GM19023 (cell line): ENCODE results near the gene TBKBP1.
"Not testable (repeated sequence)": the region's sequence is repeated elsewhere in the genome, so short reads cannot be mapped to it uniquely, and the experiment has no call there.

Source experiments
- ATAC-seq: cut with Tn5 transposase; IDR thresholded peaks from one replicate; pipeline ENCODE4 v1.9.1; 2021; ENCODE audit warnings: mild to moderate bottlenecking, moderate library complexity; ENCODE audit not compliant: unreplicated experiment

TBKBP1 gene

GRCh38 chr17:47729476-47729875, 35.5 kb downstream of the TBKBP1 start:
- no peak for ATAC-seq

- ATAC-seq = no peak
Observed at GRCh38 chr17:47730681-47731080, 36.7 kb downstream of the TBKBP1 start.

GRCh38 chr17:47731396-47731795, 37.4 kb downstream of the TBKBP1 start:
- no peak for ATAC-seq

GRCh38 chr17:47732399-47733046, 38.6 kb downstream of the TBKBP1 start:
- ATAC-seq = no peak

GRCh38 chr17:47733047-47733673, 39.2 kb downstream of the TBKBP1 start, which contains the start of gene TBX21:
Gene TBX21 (plus strand): TSS chr17:47733236. CDS start chr17:47733455, 219 bp downstream.
- peak; percentile 62 for ATAC-seq

GRCh38 chr17:47733674-47734410, 39.9 kb downstream of the TBKBP1 start:
- ATAC-seq = peak; percentile 12

- no peak for ATAC-seq
Observed at GRCh38 chr17:47735139-47735464, 41.1 kb downstream of the TBKBP1 start.

DNA sequence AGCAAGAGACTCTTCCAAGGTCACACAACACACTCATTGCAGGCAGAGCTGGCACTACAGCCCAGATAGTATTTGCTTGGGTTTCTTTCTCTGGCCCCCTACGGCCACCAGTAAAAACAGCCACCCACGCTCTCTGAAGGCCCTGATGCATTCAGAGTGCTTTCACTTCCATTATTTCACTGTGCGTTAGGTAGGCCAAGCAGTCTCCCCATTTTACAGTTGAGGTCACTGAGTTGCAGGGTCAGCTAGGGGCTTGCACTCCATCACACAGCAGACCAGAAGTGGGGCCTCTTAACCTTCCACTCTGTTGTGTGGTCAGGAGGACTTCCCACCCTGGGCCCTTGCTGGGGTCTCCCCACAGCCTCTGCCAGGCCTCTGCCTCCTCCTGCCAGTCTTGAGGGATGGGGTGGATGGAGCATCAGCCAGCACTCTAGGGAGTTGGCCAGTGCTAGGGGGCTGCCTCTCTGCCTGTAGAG, 41.6 kb downstream of the TBKBP1 start:
- peak; percentile 46 for ATAC-seq

DNA sequence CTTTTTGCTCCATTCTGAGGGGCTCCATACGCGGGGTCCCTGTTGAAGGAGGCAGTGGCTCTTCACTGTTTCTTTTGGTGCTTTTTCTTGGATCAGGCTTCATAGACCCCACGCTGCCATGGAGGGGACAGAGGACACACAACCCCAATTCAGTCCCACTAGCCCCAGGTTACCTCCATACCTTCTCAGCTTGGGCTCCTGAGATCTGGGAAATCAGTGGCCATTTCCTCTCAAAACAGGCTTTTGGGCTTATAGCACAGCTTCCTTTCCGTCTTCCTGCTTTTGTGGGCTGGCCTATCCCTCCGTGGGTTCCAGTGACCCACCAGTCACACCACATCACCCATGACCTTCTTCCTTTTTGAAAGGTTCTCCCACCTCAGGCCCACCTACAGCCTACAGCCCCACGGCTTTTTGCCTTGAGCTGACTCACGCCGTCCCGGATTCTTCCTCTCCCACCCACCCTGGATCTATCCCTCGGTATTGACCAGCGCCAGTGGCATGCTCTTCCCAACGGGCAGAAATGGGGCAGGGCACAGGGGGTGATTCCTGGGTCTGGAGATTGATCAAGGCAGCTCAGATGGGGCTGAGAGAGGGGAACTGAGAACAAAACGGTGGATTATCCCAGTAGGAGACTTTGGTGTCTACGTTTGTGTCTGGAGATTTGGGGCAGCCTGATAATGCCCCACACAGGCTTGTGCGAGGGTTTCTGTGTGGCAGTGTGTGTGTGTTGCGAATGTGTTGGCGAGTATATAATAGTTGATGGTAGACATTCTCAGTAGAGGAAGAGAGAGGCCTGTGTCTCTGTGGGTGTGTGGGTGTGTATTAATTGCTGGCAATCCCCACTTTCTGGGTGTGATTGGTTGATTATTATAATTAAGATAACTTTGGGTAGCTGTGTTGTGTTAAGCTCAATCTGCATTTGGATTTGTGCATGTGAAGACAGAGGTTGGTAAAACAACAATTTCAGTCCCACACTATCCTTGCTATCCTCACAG, 42.8 kb downstream of the TBKBP1 start:
- no peak for ATAC-seq

DNA sequence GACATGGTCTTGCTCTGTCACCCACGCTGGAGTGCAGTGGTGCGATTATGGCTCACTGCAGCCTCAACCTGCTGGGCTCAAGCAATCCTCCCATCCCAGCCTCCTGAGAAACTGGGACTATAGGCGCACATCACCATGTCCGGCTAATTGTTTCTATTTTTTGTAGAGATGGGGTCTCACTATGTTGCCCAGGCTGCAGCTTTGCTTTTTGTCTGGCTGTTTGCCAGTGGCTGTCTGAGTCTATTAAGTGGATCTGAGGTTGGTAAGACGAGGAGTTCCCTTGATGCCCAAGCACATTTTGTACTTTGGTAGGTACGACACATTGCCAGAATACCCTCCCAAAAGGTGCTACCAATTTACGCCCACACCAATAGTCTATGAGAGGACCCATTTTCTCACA, 44.2 kb downstream of the TBKBP1 start:
- ATAC-seq = no peak

- ATAC-seq = no peak
Observed at GRCh38 chr17:47739150-47739549, 45.2 kb downstream of the TBKBP1 start.

DNA sequence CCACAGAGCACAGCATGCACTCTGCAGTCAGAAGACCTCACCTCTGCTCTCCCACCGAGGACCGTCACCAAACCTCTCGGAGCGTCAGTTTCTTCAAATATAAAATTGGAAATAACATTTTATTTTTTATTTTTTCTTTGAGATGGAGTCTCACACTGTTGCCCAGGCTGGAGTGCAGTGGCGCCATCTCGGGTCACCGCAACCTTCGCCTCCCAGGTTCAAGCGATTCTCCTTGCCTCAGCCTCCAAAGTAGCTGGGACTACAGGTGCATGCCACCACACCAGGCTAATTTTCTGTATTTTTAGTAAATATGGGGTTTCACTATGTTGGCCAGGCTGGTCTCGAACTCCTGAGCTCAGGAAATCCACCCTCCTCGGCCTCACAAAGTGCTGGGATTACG, 46.0 kb downstream of the TBKBP1 start:
- not testable (repeated sequence) for ATAC-seq

- no peak for ATAC-seq
Observed at GRCh38 chr17:47741109-47741792, 47.3 kb downstream of the TBKBP1 start.

DNA sequence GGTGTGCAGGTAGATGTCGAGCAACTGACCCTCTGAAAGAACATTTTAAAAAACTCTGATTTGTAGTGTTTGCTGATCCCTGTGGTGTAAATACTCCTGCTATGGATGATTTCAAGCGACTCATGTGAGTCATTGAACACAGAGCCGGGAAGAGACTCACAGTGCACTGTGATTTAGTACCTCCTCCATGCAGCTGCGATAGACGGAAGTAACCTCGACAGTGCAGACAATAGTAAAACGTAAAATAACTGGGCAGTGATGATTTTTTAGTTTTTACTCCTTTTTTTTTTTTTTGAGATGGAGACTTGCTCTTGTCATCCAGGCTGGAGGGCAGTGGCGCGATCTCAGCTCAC, 47.8 kb downstream of the TBKBP1 start:
- no peak for ATAC-seq

- no peak for ATAC-seq
Observed at GRCh38 chr17:47742319-47743181, 48.6 kb downstream of the TBKBP1 start.

DNA sequence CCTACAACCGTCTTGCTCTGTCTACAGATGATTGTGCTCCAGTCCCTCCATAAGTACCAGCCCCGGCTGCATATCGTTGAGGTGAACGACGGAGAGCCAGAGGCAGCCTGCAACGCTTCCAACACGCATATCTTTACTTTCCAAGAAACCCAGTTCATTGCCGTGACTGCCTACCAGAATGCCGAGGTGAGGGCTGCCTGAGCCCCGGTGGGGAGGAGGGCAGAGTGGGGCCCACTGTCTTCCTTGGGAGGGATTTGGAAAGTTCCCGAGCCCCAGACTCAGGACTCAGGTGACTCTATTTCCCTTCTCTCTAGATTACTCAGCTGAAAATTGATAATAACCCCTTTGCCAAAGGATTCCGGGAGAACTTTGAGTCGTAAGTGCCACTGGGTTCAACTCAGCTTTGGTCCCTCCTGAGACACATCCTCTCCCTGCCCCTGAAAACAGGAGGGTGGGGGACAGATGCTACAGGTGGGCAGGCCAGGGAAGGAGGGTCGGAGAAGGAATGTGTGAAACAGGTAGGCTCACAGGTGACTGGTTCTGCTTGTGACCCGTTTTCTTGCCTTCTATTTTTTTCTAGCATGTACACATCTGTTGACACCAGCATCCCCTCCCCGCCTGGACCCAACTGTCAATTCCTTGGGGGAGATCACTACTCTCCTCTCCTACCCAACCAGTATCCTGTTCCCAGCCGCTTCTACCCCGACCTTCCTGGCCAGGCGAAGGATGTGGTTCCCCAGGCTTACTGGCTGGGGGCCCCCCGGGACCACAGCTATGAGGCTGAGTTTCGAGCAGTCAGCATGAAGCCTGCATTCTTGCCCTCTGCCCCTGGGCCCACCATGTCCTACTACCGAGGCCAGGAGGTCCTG, 50.4 kb downstream of the TBKBP1 start:
- no peak for ATAC-seq

DNA sequence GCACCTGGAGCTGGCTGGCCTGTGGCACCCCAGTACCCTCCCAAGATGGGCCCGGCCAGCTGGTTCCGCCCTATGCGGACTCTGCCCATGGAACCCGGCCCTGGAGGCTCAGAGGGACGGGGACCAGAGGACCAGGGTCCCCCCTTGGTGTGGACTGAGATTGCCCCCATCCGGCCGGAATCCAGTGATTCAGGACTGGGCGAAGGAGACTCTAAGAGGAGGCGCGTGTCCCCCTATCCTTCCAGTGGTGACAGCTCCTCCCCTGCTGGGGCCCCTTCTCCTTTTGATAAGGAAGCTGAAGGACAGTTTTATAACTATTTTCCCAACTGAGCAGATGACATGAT, 51.0 kb downstream of the TBKBP1 start:
- no peak for ATAC-seq

GRCh38 chr17:47751471-47751870, 57.5 kb downstream of the TBKBP1 start:
- ATAC-seq = no peak

DNA sequence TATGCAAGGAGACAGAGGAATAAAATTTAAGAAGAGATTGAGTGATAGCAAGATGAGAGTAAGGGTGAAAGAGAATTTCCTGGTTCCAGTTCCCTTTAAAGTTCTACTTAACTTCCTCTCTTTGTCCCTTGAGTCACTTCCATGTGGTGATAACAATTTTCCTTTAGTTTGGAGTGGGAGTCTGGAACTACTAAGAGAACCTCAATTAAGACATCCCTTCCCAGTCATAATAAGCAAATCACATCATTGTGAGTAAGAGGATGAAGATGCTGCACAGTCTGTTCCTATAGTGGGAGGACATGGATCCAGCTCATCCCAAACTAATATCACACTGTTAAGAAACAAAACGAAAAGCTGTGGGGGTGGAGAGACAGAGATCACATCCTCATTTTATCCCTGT, 63.4 kb downstream of the TBKBP1 start:
- ATAC-seq = no peak
